ENCODE data around the gene EVPLL.

The EVPLL gene

DNA sequence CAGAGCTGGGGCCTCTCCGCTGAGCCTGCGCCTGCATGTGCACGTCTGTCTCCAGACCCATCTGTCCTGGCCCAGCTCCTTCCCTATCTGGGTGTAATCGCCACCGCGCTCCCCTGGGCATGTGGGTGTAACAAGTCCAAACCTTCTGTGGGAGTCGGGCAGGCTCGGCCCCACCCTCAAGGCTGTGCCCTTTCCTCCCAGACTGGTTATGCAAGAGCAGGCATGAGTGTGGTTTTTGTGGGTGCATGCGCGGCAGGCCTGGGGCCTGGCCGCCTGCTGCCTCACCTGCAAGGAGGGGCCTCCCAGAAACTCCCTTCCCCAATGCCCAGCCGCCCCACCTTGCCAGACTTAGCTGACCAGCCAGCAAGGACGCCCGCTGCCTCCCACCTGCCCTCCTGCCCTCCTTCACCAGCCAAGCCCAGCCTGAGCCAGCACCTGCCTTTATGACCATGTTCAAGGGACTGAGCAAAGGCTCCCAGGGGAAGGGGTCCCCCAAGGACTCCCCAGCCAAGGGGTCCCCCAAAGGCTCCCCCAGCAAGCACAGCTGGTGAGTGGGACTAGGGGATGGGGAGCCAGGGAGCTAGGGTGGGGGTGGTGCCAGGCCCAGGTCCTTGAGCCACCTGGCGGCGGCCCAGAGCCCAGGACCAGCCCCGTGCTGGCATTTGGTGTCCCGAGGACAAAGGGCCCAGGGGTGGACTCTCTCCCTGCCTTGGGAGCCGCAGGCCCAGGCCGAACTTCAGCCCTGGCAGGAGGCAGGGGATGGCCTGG, at the start of gene EVPLL:
Gene EVPLL (plus strand): TSS at position 342 of the 768 bp plus-strand sequence. CDS start 3,160 bp downstream, outside the sequence.
- TF ChIP-seq GATA2 (IDR thresholded peaks at IDR 0.05; ENCODE audit: low read depth, low read length) (no peak), GATA3 (IDR thresholded peaks at IDR 0.05; ENCODE audit: low read depth, low read length) (no peak)

DNA sequence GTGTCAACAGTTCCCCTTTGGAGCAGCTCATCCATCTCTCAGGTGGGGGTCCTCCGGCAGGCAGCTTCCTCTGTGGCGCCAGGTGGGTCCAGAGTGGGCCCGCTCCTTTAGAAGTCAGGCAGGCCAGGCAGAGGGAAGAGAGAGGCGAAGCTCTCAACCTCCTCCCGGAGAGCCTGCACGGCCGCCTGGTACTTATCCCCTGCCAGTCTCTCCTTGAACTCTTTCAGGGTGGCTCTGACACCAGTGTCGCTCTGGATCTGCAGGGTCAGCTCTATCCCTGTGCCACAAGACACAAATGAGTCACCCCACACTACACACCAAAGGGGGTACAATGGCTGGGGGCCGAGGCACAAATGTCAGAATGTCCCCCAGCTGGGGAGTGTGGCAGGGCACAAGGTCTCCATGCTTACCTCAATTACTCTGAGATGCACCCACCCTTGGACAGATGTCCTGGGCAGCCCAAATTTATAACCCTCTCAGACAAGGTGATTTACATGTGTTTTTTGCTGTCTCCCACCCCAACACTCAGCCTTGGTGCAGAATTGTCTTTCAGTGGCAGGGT, 48.9 kb upstream of the EVPLL start:
- TF ChIP-seq GATA3 (IDR thresholded peaks at IDR 0.05; ENCODE audit: low read depth, low read length) (no peak), GATA2 (IDR thresholded peaks at IDR 0.05; ENCODE audit: low read depth, low read length) (no peak)

- no peak for TF ChIP-seq GATA2 (IDR thresholded peaks at IDR 0.05; ENCODE audit: low read depth, low read length)
- no peak for TF ChIP-seq GATA3 (IDR thresholded peaks at IDR 0.05; ENCODE audit: low read depth, low read length)
Observed at GRCh38 chr17:18331879-18332278, 45.7 kb upstream of the EVPLL start.

DNA sequence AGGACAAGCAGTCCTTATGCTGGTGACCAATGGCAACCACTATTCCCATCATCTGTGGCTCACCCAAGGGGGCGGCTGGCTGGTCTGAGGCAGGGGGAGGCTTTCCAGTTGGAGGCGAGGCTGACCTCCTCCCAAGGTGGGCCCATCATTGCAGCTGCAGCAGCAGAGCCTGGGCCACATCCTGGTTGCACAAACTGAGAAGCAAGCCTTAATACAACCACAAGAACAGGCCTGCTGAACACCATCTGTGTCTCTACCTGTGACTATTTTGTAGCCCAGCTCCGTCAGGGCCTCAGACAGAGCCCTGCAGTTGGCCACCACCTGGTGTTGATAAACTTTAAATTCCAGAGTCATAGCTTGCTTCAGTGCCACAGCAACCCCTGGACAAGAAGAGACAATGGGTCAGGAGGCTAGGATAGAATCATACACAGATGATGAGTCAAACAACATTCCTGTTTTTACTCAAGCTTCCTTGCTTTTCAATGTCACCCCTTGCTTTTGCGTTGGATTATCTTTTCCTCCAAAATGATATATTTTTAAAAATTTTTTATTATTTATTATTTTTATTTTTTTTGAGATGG, 44.6 kb upstream of the EVPLL start:
- TF ChIP-seq GATA3 (IDR thresholded peaks at IDR 0.05; ENCODE audit: low read depth, low read length), result no peak
- no peak for TF ChIP-seq GATA2 (IDR thresholded peaks at IDR 0.05; ENCODE audit: low read depth, low read length)

GRCh38 chr17:18339933-18340332, 37.6 kb upstream of the EVPLL start:
- TF ChIP-seq GATA2 (IDR thresholded peaks at IDR 0.05; ENCODE audit: low read depth, low read length), result no peak
- no peak for TF ChIP-seq GATA3 (IDR thresholded peaks at IDR 0.05; ENCODE audit: low read depth, low read length)

- TF ChIP-seq GATA2 (IDR thresholded peaks at IDR 0.05; ENCODE audit: low read depth, low read length) (no peak), GATA3 (IDR thresholded peaks at IDR 0.05; ENCODE audit: low read depth, low read length) (no peak)
Observed at GRCh38 chr17:18344021-18344420, 33.6 kb upstream of the EVPLL start.

DNA sequence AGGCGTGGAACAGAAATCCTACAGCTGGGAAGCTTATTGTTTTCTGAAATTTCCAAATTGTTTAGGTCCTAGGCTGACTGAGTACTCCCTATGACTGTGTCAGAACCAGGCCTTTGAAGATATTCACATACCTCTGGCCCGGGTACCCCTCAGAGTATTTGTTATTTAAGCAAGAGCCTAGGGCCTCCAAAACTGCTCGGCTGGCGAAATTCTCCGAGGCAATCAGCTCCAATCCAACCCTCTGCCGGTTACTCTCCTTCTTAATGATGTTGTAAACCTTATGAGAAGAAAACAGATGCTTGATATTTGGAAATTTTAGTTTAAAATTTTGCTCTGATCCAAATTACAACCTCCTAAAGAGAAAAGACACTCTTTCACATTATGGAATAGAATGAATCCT, 24.0 kb upstream of the EVPLL start:
- no peak for TF ChIP-seq GATA3 (IDR thresholded peaks at IDR 0.05; ENCODE audit: low read depth, low read length)
- no peak for TF ChIP-seq GATA2 (IDR thresholded peaks at IDR 0.05; ENCODE audit: low read depth, low read length)

- TF ChIP-seq GATA3 (IDR thresholded peaks at IDR 0.05; ENCODE audit: low read depth, low read length), result no peak
- no peak for TF ChIP-seq GATA2 (IDR thresholded peaks at IDR 0.05; ENCODE audit: low read depth, low read length)
Observed at GRCh38 chr17:18356624-18357023, 21.0 kb upstream of the EVPLL start.

GRCh38 chr17:18360518-18360917, 17.1 kb upstream of the EVPLL start:
- no peak for TF ChIP-seq GATA3 (IDR thresholded peaks at IDR 0.05; ENCODE audit: low read depth, low read length)
- no peak for TF ChIP-seq GATA2 (IDR thresholded peaks at IDR 0.05; ENCODE audit: low read depth, low read length)

- no peak for TF ChIP-seq GATA3 (IDR thresholded peaks at IDR 0.05; ENCODE audit: low read depth, low read length)
- no peak for TF ChIP-seq GATA2 (IDR thresholded peaks at IDR 0.05; ENCODE audit: low read depth, low read length)
Observed at GRCh38 chr17:18361837-18362697, 15.5 kb upstream of the EVPLL start.

DNA sequence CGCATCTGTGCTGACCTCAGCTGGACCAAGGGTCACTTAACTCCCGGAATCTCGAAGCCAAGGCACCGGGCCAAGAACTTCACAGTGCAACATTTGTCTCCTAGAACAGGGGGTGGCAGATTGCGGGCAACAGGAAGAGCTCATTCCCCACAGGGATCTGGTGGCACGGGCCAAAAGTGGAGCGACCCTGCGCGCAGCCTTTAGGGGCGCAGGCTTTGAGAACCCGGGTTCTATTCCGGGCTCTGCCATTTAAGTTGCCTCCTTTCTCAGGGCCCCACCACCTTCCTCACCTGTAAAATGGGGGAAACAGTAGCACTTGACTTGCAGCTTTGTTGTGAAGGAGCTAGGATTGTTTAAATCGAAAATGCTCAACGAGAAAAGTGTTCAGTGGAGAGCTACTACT, 14.9 kb upstream of the EVPLL start:
- TF ChIP-seq GATA2 (IDR thresholded peaks at IDR 0.05; ENCODE audit: low read depth, low read length), result no peak
- TF ChIP-seq GATA3 (IDR thresholded peaks at IDR 0.05; ENCODE audit: low read depth, low read length), result no peak

- TF ChIP-seq GATA2 (IDR thresholded peaks at IDR 0.05; ENCODE audit: low read depth, low read length) (no peak), GATA3 (IDR thresholded peaks at IDR 0.05; ENCODE audit: low read depth, low read length) (no peak)
Observed at GRCh38 chr17:18363101-18364049, 14.2 kb upstream of the EVPLL start, which contains the start of gene SHMT1. TSS of gene SHMT1 (minus strand) at chr17:18363550. CDS start at chr17:18355981, 7,569 bp downstream.

DNA sequence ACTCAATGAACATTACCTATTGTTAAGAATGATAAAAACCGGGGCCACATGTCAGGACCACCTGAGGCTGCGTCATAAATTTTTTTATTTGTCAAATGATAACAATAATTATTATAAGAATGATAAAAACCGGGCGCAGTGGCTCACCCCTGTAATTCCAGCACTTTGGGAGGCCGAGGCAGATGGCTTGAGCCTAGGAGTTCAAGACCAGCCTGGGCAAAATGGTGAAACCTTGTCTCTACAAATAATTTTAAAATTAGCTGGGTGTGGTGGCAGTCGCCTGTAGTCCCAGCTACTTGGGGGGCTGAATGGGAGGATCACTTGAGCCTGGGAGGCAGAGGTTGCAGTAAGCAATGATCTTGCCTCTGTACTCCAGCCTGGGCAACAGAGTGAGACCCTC, 13.4 kb upstream of the EVPLL start:
- TF ChIP-seq GATA2 (IDR thresholded peaks at IDR 0.05; ENCODE audit: low read depth, low read length) (no peak), GATA3 (IDR thresholded peaks at IDR 0.05; ENCODE audit: low read depth, low read length) (no peak)

Measured in SH-SY5Y (cell line).